ENCODE results near the gene CLPSL2. TPM values are rescaled to one million over a fixed set of nuclear protein-coding genes. Genes with fewer than 3 reads are reported as not detected.

CLPSL2 gene
- total RNA-seq, 4 donors from 2014 or later: not detected

DNA sequence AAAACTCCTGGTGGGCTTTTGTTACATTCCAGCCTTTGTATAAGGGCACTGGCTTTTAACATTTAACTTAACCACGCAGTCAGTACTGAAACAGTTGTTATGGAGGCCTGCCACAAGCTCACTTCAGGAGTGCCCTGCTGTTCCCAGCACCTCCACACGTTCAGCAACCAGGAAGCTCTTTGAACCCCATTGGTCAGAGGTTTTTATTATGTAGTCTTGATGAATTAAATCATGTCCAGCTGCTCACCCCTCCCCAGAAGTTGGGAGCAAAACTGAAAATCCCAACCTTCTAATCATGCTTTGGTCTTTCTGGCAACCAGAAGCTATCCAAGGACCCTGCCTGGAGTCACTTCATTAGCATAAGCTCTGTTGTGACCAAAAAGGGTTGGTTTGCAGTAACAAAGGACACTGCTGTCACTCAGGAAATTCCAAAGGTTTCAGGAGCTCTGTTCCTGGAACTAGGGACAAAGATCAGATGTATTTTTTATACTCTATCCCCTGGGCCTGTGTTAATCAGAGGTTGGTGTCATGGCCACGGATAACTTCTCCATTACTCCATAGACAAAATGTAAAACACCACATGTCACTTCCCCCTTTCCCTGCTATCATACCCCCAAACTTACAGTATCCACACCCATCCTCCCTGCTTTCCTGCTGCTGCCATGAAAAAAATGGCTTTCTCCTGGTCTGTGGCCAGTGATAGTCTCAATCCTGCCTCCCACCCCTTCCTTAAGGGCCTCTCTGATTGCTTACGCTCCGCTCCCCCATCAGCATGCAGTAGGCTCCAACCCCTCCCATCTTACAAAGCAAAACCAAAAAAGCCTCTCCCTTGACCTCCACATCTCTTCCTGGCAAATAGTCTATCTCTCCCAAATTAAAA lies 36.5 kb upstream of the CLPSL2 start:
- H3K9me3 ChIP-seq: no peaks in the 10 kb centered on the region
- no peak for ATAC-seq
- H3K4me1 ChIP-seq: peaks cover 3 to 27% (median 5%) of the 10 kb centered on the region in 3 donors
- no peaks in the 10 kb centered on the region for H3K27me3 ChIP-seq
- no peak overlapping the region for H3K27ac ChIP-seq
- WGBS, 2 donors (ENCODE audit: low coverage in 1 of 2): 62 to 68% methylated on average over 3 to 4 of the region's 5 CpGs
- no peaks in the 10 kb centered on the region for H3K36me3 ChIP-seq
- TF ChIP-seq POLR2A (IDR thresholded peaks at IDR 0.05): no peak
- TF ChIP-seq, protein P1, sequence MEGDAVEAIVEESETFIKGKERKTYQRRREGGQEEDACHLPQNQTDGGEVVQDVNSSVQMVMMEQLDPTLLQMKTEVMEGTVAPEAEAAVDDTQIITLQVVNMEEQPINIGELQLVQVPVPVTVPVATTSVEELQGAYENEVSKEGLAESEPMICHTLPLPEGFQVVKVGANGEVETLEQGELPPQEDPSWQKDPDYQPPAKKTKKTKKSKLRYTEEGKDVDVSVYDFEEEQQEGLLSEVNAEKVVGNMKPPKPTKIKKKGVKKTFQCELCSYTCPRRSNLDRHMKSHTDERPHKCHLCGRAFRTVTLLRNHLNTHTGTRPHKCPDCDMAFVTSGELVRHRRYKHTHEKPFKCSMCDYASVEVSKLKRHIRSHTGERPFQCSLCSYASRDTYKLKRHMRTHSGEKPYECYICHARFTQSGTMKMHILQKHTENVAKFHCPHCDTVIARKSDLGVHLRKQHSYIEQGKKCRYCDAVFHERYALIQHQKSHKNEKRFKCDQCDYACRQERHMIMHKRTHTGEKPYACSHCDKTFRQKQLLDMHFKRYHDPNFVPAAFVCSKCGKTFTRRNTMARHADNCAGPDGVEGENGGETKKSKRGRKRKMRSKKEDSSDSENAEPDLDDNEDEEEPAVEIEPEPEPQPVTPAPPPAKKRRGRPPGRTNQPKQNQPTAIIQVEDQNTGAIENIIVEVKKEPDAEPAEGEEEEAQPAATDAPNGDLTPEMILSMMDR (IDR thresholded peaks at IDR 0.05): no peak
- TF ChIP-seq EP300 (IDR thresholded peaks at IDR 0.05): no peak
- TF ChIP-seq POLR2AphosphoS5 (IDR thresholded peaks at IDR 0.05): no peak
- no peak overlapping the region for H3K4me3 ChIP-seq

DNA sequence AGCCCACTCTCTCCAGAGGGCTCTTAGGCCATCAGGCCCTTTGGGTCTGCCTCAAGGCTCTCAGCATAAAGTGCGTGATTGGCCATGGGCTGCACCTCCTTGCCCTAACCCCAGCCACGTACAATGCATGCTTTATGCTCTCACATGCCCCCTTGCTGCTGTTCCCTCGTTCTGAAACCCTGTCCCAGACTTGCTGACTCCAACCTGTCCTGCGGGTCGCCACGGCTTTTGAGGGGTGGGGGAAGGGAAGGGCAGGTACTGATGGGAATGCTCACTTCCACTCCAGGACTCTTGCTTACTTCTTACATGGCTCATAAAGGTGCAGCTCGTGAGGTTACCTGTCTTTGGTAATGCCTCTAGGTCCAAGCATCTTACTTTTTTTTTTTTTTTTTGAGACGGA lies 33.6 kb upstream of the CLPSL2 start:
- Histone ChIP-seq H3K9me3 (peaks cover 0 to 7% (median 0%) of the 10 kb centered on the region in 3 donors), H3K36me3 (no peaks in the 10 kb centered on the region), H3K4me3 (no peak overlapping the region), H3K4me1 (no peaks in the 10 kb centered on the region), H3K27ac (no peak overlapping the region), H3K27me3 (no peaks in the 10 kb centered on the region)
- WGBS, 2 donors (ENCODE audit: low coverage in 1 of 2): 46 to 54% methylated on average over 4 to 6 of the region's 8 CpGs
- TF ChIP-seq, protein P1 (IDR thresholded peaks at IDR 0.05): no peak
- TF ChIP-seq POLR2AphosphoS5 (IDR thresholded peaks at IDR 0.05): no peak
- no peak for TF ChIP-seq POLR2A (IDR thresholded peaks at IDR 0.05)
- TF ChIP-seq EP300 (IDR thresholded peaks at IDR 0.05): no peak
- ATAC-seq: no peak

DNA sequence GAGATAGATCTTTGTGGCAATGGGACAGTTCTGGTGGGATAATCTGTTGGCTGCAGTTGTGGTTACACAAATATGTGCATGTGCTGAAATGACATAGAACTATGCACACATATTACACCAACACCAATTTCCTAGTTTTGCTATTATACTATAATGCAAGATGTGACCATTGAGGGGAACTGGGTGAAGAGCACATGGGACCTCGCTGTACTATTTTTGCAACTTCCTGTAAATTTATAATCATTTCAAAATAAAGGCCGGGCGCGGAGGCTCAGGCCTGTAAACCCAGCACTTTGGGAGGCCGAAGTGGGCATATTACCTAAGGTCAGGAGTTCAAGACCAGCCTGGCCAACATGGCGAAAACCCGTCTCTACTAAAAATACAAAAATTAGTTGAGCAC lies 30.9 kb upstream of the CLPSL2 start:
- WGBS, 2 donors (ENCODE audit: low coverage in 1 of 2): 77 to 95% methylated on average over 3 to 6 of the region's 7 CpGs
- no peak for TF ChIP-seq POLR2A (IDR thresholded peaks at IDR 0.05)
- TF ChIP-seq EP300 (IDR thresholded peaks at IDR 0.05): no peak
- TF ChIP-seq POLR2AphosphoS5 (IDR thresholded peaks at IDR 0.05): no peak
- TF ChIP-seq, protein P1 (IDR thresholded peaks at IDR 0.05): no peak
- Histone ChIP-seq H3K9me3 (peaks cover 0 to 7% (median 0%) of the 10 kb centered on the region in 3 donors), H3K4me3 (no peak overlapping the region), H3K4me1 (no peaks in the 10 kb centered on the region), H3K36me3 (no peaks in the 10 kb centered on the region), H3K27ac (no peak overlapping the region), H3K27me3 (no peaks in the 10 kb centered on the region)
- ATAC-seq: no peak

DNA sequence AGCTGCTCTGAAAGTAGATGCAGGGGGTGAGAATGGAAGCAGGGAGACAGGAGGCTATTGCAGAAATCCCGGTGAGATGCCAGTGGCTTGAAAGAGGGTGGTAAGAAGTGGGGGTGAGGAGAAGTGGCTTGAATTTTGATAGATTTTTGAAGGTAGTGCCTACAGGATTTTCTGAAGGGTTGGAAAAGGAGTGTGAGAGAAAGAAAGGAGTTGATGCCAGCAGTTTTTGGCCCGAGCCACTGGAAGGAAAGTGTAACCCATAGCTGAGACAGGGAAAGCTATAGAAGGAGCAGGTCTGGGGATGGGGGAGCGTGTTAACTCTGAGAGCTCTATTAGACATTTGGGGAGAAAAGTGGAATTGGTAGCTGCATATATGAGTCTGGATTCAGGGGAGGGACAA lies 29.9 kb upstream of the CLPSL2 start:
- Histone ChIP-seq H3K4me1 (no peaks in the 10 kb centered on the region), H3K4me3 (no peak overlapping the region), H3K27me3 (no peaks in the 10 kb centered on the region), H3K36me3 (no peaks in the 10 kb centered on the region), H3K27ac (no peak overlapping the region), H3K9me3 (peaks cover 0 to 7% (median 0%) of the 10 kb centered on the region in 3 donors)
- ATAC-seq: no peak
- 73 to 100% methylated on average over 1 to 3 of the region's 3 CpGs for WGBS, 2 donors (ENCODE audit: low coverage in 1 of 2)
- no peak for TF ChIP-seq POLR2A (IDR thresholded peaks at IDR 0.05)
- TF ChIP-seq, protein P1 (IDR thresholded peaks at IDR 0.05): no peak
- no peak for TF ChIP-seq EP300 (IDR thresholded peaks at IDR 0.05)
- TF ChIP-seq POLR2AphosphoS5 (IDR thresholded peaks at IDR 0.05): no peak

DNA sequence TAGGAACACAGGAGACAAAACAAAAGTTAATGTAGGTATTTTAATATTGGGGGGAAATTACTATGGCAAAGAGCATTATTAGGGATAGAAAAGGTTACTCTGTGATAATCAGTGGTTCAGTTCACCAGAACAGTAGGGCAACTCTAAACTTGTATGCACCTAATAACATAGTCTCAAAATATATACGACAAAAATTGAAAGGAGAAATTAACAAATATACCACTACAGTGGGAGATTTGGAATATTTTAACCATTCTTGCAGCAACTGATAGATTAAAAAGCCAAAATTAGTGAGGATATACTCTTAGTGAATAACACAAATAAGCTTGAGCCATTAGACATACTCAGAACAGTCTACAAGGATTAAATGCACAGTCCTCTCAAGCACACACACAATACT lies 28.5 kb upstream of the CLPSL2 start:
- Histone ChIP-seq H3K4me1 (no peaks in the 10 kb centered on the region), H3K4me3 (no peak overlapping the region), H3K27ac (no peak overlapping the region), H3K36me3 (no peaks in the 10 kb centered on the region), H3K27me3 (no peaks in the 10 kb centered on the region), H3K9me3 (peaks cover 0 to 7% (median 0%) of the 10 kb centered on the region in 3 donors)
- 76 to 78% methylated on average over 1 of the region's 1 CpG for WGBS, 2 donors (ENCODE audit: low coverage in 1 of 2)
- TF ChIP-seq POLR2AphosphoS5 (IDR thresholded peaks at IDR 0.05) (no peak), EP300 (IDR thresholded peaks at IDR 0.05) (no peak), POLR2A (IDR thresholded peaks at IDR 0.05) (no peak)
- TF ChIP-seq, protein P1 (IDR thresholded peaks at IDR 0.05): no peak
- ATAC-seq: no peak
